SK-N-SH (cell line): ENCODE results near the gene ADAM21. TPM values are rescaled to one million over a fixed set of nuclear protein-coding genes. Genes with fewer than 3 reads are reported as not detected.
A peak's percentile ranks its signal among the peaks of the same experiment; 100 is the strongest.
"Not testable (repeated sequence)": the region's sequence is repeated elsewhere in the genome, so short reads cannot be mapped to it uniquely, and the experiment has no call there.

Experiments
- CTCF ChIA-PET: fragments of 300-600, 350-600 bp; formaldehyde crosslinking; extraction: SDS; loops from one replicate; lab custom pipeline; 2021; lab: Yijun Ruan, JAX
- POLR2A ChIA-PET: fragments of 350-600 bp; sonication (Branson Sonifier 250); formaldehyde crosslinking; extraction: SDS; loops from one replicate; lab custom pipeline; 2020; ENCODE audit warnings: antibody characterized with exemption, inconsistent platforms; lab: Yijun Ruan, JAX
- DNase-seq: peaks from one replicate; pipeline ENCODE4 v3.0.0; 2012
- H2AFZ ChIP-seq: fragments of 200-600 bp; sonication (generic); 2 replicates; pipeline ENCODE4 v1.8.1; 2016; ENCODE audit warnings: antibody characterized with exemption, mild to moderate bottlenecking, low read depth
- H3F3A ChIP-seq: fragments of 200-600 bp; sonication (generic); replicated peaks from 2 replicates; pipeline ENCODE3; 2016; ENCODE audit warnings: antibody characterized with exemption, mild to moderate bottlenecking; ENCODE audit not compliant: insufficient read depth
- H3K27ac ChIP-seq, 2 experiments: fragments of 200-500 bp in 1 of 2; fragments of 200-600 bp in 1 of 2; sonication (Bioruptor generic) in 1 of 2; sonication (generic), shearing (Covaris generic) in 1 of 2; 2 replicates each; pipeline versions ENCODE4 v1.5.1 to v1.6.1; 2014 to 2016; ENCODE audit warnings: low read depth in 2 of 2, inconsistent platforms in 1 of 2, low read length in 1 of 2, mild to moderate bottlenecking in 1 of 2, mixed read lengths in 1 of 2
- H3K27me3 ChIP-seq: fragments of 200-600 bp; sonication (generic), shearing (Covaris generic); 2 replicates; pipeline ENCODE4 v1.6.1; 2016; ENCODE audit warnings: mixed run types; ENCODE audit not compliant: insufficient read depth
- H3K36me3 ChIP-seq, 2 experiments: fragments of 200-500 bp in 1 of 2; fragments of 200-600 bp in 1 of 2; sonication (Bioruptor generic) in 1 of 2; sonication (generic) in 1 of 2; replicated peaks in 1 of 2; 2 replicates each; pipeline versions ENCODE3 to v1.5.1; 2014 to 2016; ENCODE audit warnings: low read length in 1 of 2, mild to moderate bottlenecking in 1 of 2; ENCODE audit not compliant: insufficient read depth in 2 of 2, control insufficient read depth in 1 of 2
- H3K4me1 ChIP-seq, 2 experiments: fragments of 200-500 bp in 1 of 2; fragments of 200-600 bp in 1 of 2; sonication (Bioruptor generic) in 1 of 2; sonication (generic), shearing (Covaris generic) in 1 of 2; 2 replicates each; pipeline versions ENCODE4 v1.5.1 to v1.6.1; 2014 to 2016; ENCODE audit warnings: low read depth in 1 of 2, low read length in 1 of 2, mixed run types in 1 of 2; ENCODE audit not compliant: insufficient read depth in 2 of 2, control insufficient read depth in 1 of 2
- H3K4me2 ChIP-seq: fragments of 200-600 bp; sonication (generic), shearing (Covaris generic); 2 replicates; pipeline ENCODE4 v1.6.1; 2017; ENCODE audit warnings: mixed run types
- H3K4me3 ChIP-seq, 2 experiments: fragments of 200-500 bp in 1 of 2; fragments of 200-600 bp in 1 of 2; sonication (Bioruptor generic) in 1 of 2; sonication (generic), shearing (Covaris generic) in 1 of 2; 2 replicates each; pipeline versions ENCODE4 v1.5.1 to v1.8.1; 2014 to 2016; ENCODE audit warnings: low read depth in 2 of 2, inconsistent platforms in 1 of 2, low read length in 1 of 2, mild to moderate bottlenecking in 1 of 2, mixed read lengths in 1 of 2, moderate library complexity in 1 of 2
- H3K79me2 ChIP-seq: fragments of 200-600 bp; sonication (generic); 2 replicates; pipeline ENCODE4 v1.8.1; 2017; ENCODE audit warnings: mild to moderate bottlenecking; ENCODE audit not compliant: insufficient read depth
- H3K9ac ChIP-seq: fragments of 200-600 bp; sonication (generic); 2 replicates; pipeline ENCODE4 v1.6.1; 2017; ENCODE audit warnings: mixed run types
- H3K9me2 ChIP-seq: fragments of 200-600 bp; sonication (generic); 2 replicates; pipeline ENCODE4 v1.6.1; 2017; ENCODE audit warnings: mixed run types
- H3K9me3 ChIP-seq: fragments of 200-600 bp; sonication (generic); 2 replicates; pipeline ENCODE4 v1.6.1; 2017; ENCODE audit warnings: mixed run types, mild to moderate bottlenecking, moderate library complexity
- H4K20me1 ChIP-seq: fragments of 200-600 bp; sonication (generic); 2 replicates; pipeline ENCODE4 v1.6.1; 2017; ENCODE audit warnings: mild to moderate bottlenecking, mixed run types; ENCODE audit not compliant: insufficient read depth
- EP300 ChIP-seq, 2 experiments: IDR thresholded peaks; 2 replicates each; pipeline versions ENCODE4 v1.4.0 to v1.6.1; 2012; ENCODE audit warnings: borderline replicate concordance in 1 of 2, low read depth in 1 of 2, low read length in 1 of 2
- EZH2phosphoT487 ChIP-seq: fragments of 200-600 bp; sonication (generic); IDR thresholded peaks from 2 replicates; pipeline ENCODE4 v1.6.1; 2017; ENCODE audit warnings: low read depth, mixed run types, mild to moderate bottlenecking, antibody characterized with exemption, moderate library complexity, borderline replicate concordance
- FOXM1 ChIP-seq: IDR thresholded peaks from 2 replicates; pipeline ENCODE4 v1.4.0; 2012; ENCODE audit warnings: low read depth, mild to moderate bottlenecking
- GABPA ChIP-seq: IDR thresholded peaks from 2 replicates; pipeline ENCODE4 v1.4.0; 2012; ENCODE audit warnings: low read depth, mild to moderate bottlenecking
- MEF2A ChIP-seq: IDR thresholded peaks from 2 replicates; pipeline ENCODE4 v1.4.0; 2012; ENCODE audit warnings: low read depth, borderline replicate concordance
- MXI1 ChIP-seq: IDR thresholded peaks from 2 replicates; pipeline ENCODE4 v1.6.1; 2012; ENCODE audit warnings: mild to moderate bottlenecking, low read depth, low read length, improper control_type of control experiment
- NRF1 ChIP-seq: IDR thresholded peaks from 2 replicates; pipeline ENCODE4 v1.6.1; 2012; ENCODE audit warnings: low read depth, mild to moderate bottlenecking, low read length
- RXRA ChIP-seq: IDR thresholded peaks from 2 replicates; pipeline ENCODE4 v1.4.0; 2012; ENCODE audit warnings: low read depth, mild to moderate bottlenecking, borderline replicate concordance
- SMC3 ChIP-seq: IDR thresholded peaks from 2 replicates; pipeline ENCODE4 v1.6.1; 2012; ENCODE audit warnings: low read depth, low read length, improper control_type of control experiment
- TAF1 ChIP-seq: IDR thresholded peaks from 2 replicates; pipeline ENCODE4 v1.6.1; 2012; ENCODE audit warnings: low read depth, mild to moderate bottlenecking, low read length, moderate library complexity, borderline replicate concordance
- TCF12 ChIP-seq: IDR thresholded peaks from 2 replicates; pipeline ENCODE4 v1.4.0; 2012
- YY1 ChIP-seq: IDR thresholded peaks from 2 replicates; pipeline ENCODE4 v1.4.0; 2012; ENCODE audit warnings: low read depth, mild to moderate bottlenecking
- WGBS: methylation state at CpG from one replicate; pipeline ENCODE4 v1.1.6; 2017; ENCODE audit warnings: low lambda C conversion rate; 5-methylcytosine and 5-hydroxymethylcytosine counted together
- polyA plus RNA-seq, 3 experiments: library from polyadenylated mRNA; depleted of rRNA; stranded (reverse); fragments of >200 nt; gene quantifications; 2 replicates each; pipeline ENCODE4 v1.2.3, GENCODE V29; 2012
- TF ChIP-seq, protein P1 (sequence below): fragments of 200-600 bp; sonication (generic); IDR thresholded peaks from 2 replicates; pipeline ENCODE4 v1.6.1; 2017; ENCODE audit warnings: antibody characterized with exemption, mild to moderate bottlenecking, moderate library complexity
- TF ChIP-seq, protein P2 (sequence below): IDR thresholded peaks from 2 replicates; pipeline ENCODE4 v1.4.0; 2012; ENCODE audit warnings: low read depth
- TF ChIP-seq, protein P3 (sequence below): IDR thresholded peaks from 2 replicates; pipeline ENCODE4; 2012

The ADAM21 gene
- polyA plus RNA-seq, 1 of the 3 experiments (the other 2 are of a cell fraction): 1.6 TPM

DNA sequence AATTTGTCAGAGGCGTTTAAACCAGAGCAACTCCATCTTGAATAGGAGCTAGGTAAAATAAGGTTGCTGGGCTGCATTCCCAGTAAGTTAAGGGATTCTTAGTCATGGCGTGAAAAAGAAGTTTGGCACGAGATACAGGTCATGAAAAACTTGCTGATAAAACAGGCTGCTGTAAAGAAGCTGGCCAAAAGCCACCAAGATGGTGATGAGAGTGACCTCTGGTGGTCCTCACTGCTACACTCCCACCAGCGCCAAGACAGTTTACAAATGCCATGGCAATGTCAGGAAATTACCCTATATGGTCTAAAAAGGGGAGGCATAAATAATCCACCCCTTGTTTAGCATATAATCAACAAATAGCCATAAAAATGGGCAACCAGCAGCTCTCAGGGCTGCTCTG, 48.6 kb upstream of the ADAM21 start:
- DNase-seq, H3K27ac ChIP-seq, H3K9me2 ChIP-seq, H3K9me3 ChIP-seq, H3K4me2 ChIP-seq, POLR2A ChIA-PET, H3K36me3 ChIP-seq, H3K9ac ChIP-seq, H2AFZ ChIP-seq, H4K20me1 ChIP-seq, H3K4me3 ChIP-seq, H3K27me3 ChIP-seq, H3F3A ChIP-seq, H3K4me1 ChIP-seq: not testable (repeated sequence)
- TF ChIP-seq, protein P1, sequence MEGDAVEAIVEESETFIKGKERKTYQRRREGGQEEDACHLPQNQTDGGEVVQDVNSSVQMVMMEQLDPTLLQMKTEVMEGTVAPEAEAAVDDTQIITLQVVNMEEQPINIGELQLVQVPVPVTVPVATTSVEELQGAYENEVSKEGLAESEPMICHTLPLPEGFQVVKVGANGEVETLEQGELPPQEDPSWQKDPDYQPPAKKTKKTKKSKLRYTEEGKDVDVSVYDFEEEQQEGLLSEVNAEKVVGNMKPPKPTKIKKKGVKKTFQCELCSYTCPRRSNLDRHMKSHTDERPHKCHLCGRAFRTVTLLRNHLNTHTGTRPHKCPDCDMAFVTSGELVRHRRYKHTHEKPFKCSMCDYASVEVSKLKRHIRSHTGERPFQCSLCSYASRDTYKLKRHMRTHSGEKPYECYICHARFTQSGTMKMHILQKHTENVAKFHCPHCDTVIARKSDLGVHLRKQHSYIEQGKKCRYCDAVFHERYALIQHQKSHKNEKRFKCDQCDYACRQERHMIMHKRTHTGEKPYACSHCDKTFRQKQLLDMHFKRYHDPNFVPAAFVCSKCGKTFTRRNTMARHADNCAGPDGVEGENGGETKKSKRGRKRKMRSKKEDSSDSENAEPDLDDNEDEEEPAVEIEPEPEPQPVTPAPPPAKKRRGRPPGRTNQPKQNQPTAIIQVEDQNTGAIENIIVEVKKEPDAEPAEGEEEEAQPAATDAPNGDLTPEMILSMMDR: peak; percentile 16; the same call in 1 of the 2 replicates
- CTCF ChIA-PET: interaction anchor here (0.9 to 1.4 kb wide), 2 partner anchors 10 to 20 kb away, joined by 3 to 4 read pairs; no protein-coding TSS in a partner anchor
- H3K79me2 ChIP-seq: peaks cover 23% of the 10 kb centered on the region
- 91% methylated on average over 4 of the region's 4 CpGs for WGBS

DNA sequence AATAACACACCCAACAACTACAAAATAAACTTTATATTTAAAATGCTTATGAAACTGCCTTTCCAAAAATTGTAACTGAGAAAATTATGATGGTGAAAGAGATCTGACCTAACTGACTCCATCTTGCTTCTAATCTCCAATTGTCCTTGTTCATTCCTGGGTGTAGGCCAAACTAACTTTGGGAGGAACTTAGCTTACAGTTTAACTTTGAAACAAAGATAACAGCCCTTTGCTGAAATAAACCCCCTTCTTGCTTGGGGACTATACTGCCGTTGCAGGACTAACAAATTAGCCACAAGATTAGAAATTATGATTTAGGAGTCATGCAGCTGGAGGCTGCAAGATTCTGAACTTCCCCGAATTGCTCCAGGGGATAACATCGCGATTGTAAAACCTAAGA, 45.8 kb upstream of the ADAM21 start:
- H2AFZ ChIP-seq, H3K9me2 ChIP-seq, H4K20me1 ChIP-seq, H3K27me3 ChIP-seq, H3F3A ChIP-seq, CTCF ChIA-PET, H3K4me3 ChIP-seq, POLR2A ChIA-PET, DNase-seq, H3K27ac ChIP-seq, H3K4me1 ChIP-seq, H3K4me2 ChIP-seq, H3K9ac ChIP-seq, H3K36me3 ChIP-seq, H3K9me3 ChIP-seq: not testable (repeated sequence)
- H3K79me2 ChIP-seq: peaks cover 31% of the 10 kb centered on the region
- WGBS: 83% methylated on average over 4 of the region's 4 CpGs

DNA sequence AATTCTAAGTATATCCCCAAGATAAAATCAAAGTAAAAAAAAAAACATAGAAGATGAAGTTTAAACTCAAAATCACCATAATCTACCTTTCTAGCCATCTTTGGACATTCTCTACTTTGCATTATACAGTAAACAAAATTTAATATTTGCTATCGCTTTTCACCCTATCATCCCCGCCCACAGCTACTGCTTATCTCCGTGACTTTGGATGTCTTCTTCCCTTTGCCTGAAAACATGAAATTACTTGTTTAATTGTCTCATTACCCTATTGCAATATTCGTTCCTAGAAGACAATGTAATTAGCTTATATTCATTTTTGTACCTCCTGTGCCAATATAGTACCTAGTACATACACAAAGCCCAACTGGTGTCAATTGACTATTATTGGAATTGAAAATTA, 44.4 kb upstream of the ADAM21 start:
- Histone ChIP-seq H3K27me3 (no peaks in the 10 kb centered on the region), H3K4me2 (no peak overlapping the region), H2AFZ (no peak overlapping the region), H3K36me3 (peaks cover 4 to 17% of the 10 kb centered on the region in 2 experiments), H4K20me1 (peaks cover 5% of the 10 kb centered on the region; the same call in 1 of the 2 replicates), H3K4me3 (no peak overlapping the region), H3K4me1 (no peaks in the 10 kb centered on the region; a peak in 1 of 4 replicates), H3F3A (no peaks in the 10 kb centered on the region), H3K79me2 (peaks cover 40% of the 10 kb centered on the region), H3K9ac (no peak overlapping the region), H3K27ac (no peak overlapping the region), H3K9me3 (no peaks in the 10 kb centered on the region), H3K9me2 (no peaks in the 10 kb centered on the region)
- CTCF ChIA-PET: no interaction called here
- TF ChIP-seq RXRA (no peak), TCF12 (no peak), EZH2phosphoT487 (no peak), MEF2A (no peak), YY1 (no peak), FOXM1 (no peak), SMC3 (no peak), EP300 (IDR thresholded peaks at IDR 0.05; ENCODE audit: borderline replicate concordance in 1 of 2, low read depth in 1 of 2, low read length in 1 of 2) (no peak), TAF1 (no peak), GABPA (no peak), NRF1 (no peak), MXI1 (no peak)
- TF ChIP-seq, protein P2, sequence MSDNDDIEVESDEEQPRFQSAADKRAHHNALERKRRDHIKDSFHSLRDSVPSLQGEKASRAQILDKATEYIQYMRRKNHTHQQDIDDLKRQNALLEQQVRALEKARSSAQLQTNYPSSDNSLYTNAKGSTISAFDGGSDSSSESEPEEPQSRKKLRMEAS: no peak
- TF ChIP-seq, protein P1: no peak
- TF ChIP-seq, protein P3, sequence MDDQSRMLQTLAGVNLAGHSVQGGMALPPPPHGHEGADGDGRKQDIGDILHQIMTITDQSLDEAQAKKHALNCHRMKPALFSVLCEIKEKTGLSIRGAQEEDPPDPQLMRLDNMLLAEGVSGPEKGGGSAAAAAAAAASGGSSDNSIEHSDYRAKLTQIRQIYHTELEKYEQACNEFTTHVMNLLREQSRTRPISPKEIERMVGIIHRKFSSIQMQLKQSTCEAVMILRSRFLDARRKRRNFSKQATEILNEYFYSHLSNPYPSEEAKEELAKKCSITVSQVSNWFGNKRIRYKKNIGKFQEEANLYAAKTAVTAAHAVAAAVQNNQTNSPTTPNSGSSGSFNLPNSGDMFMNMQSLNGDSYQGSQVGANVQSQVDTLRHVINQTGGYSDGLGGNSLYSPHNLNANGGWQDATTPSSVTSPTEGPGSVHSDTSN: no peak
- POLR2A ChIA-PET: no interaction called here
- WGBS: 97% methylated on average over 4 of the region's 4 CpGs
- no peak for DNase-seq
